ENCODE measurements around the gene SNED1. TPM values are rescaled to one million over a fixed set of nuclear protein-coding genes. Genes with fewer than 3 reads are reported as not detected.

Gene SNED1
- polyA plus RNA-seq, 1 donor from 2014 or later: 0.32 TPM

DNA sequence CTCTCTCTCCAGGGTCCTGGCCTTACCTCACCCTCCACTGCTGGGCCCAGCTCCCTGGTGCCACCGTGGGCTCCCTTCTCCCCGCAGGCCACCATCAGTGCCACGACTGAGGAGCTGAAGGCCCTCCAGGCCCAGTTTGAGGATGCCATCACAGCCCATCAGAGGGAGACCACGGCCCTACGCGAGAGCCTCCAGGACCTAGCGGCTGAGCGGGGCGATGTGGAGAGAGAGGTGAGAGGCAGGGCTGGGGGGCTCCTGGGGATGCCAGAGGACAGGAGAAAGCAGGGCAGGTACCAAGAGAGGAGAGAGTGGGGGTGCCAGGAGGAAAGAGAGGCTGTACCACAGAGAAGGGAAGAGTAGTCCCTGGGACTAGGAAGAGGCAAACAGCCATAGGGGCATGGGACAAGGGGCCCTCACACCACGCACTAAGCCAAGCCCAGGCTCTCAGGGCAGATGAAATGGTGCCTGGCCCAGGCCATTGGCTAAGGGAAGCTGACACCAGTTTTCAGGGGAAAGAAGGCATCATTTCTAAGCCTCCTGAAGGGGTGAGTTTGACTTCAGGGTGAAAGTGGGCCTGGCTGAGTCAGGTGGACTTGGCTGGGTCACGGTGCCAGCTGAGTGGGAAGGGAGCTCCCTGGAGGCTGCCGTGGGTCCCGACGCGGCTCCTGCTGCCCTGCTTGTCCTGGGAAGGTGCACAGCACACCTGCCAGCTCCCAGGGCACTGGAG, 39.0 kb upstream of the SNED1 start:
- Histone ChIP-seq H3K4me3 (ENCODE audit: low read length) (no peak overlapping the region), H2AFZ (ENCODE audit: low read depth, low read length) (no peak overlapping the region), H3K9ac (ENCODE audit: low read length) (no peak overlapping the region), H4K20me1 (ENCODE audit: insufficient read depth) (no peaks in the 10 kb centered on the region), H3K4me2 (ENCODE audit: low read length) (no peak overlapping the region), H3F3A (ENCODE audit: insufficient read depth, low read length, poor library complexity, severe bottlenecking) (no peaks in the 10 kb centered on the region), H3K9me3 (ENCODE audit: low read length) (no peaks in the 10 kb centered on the region), H3K79me2 (replicated peaks; ENCODE audit: insufficient read depth, low read length) (no peaks in the 10 kb centered on the region), H3K9me2 (ENCODE audit: insufficient read depth, low read length) (no peaks in the 10 kb centered on the region), H3K36me3 (ENCODE audit: insufficient read depth, low read length) (no peaks in the 10 kb centered on the region), H3K27ac (ENCODE audit: low read length) (no peak overlapping the region), H3K27me3 (ENCODE audit: insufficient read depth, low read depth, low read length) (no peaks in the 10 kb centered on the region)
- no peak for TF ChIP-seq POLR2AphosphoS5 (IDR thresholded peaks at IDR 0.05)
- TF ChIP-seq RAD21 (conservative IDR thresholded peaks at IDR 0.05): no peak
- no peak for TF ChIP-seq SMC3 (conservative IDR thresholded peaks at IDR 0.05; ENCODE audit: poor library complexity)
- TF ChIP-seq EP300 (conservative IDR thresholded peaks at IDR 0.05; ENCODE audit: poor library complexity, severe bottlenecking): no peak
- TF ChIP-seq, protein P1, sequence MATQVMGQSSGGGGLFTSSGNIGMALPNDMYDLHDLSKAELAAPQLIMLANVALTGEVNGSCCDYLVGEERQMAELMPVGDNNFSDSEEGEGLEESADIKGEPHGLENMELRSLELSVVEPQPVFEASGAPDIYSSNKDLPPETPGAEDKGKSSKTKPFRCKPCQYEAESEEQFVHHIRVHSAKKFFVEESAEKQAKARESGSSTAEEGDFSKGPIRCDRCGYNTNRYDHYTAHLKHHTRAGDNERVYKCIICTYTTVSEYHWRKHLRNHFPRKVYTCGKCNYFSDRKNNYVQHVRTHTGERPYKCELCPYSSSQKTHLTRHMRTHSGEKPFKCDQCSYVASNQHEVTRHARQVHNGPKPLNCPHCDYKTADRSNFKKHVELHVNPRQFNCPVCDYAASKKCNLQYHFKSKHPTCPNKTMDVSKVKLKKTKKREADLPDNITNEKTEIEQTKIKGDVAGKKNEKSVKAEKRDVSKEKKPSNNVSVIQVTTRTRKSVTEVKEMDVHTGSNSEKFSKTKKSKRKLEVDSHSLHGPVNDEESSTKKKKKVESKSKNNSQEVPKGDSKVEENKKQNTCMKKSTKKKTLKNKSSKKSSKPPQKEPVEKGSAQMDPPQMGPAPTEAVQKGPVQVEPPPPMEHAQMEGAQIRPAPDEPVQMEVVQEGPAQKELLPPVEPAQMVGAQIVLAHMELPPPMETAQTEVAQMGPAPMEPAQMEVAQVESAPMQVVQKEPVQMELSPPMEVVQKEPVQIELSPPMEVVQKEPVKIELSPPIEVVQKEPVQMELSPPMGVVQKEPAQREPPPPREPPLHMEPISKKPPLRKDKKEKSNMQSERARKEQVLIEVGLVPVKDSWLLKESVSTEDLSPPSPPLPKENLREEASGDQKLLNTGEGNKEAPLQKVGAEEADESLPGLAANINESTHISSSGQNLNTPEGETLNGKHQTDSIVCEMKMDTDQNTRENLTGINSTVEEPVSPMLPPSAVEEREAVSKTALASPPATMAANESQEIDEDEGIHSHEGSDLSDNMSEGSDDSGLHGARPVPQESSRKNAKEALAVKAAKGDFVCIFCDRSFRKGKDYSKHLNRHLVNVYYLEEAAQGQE (IDR thresholded peaks at IDR 0.05; ENCODE audit: borderline replicate concordance): no peak
- TF ChIP-seq, protein P2, sequence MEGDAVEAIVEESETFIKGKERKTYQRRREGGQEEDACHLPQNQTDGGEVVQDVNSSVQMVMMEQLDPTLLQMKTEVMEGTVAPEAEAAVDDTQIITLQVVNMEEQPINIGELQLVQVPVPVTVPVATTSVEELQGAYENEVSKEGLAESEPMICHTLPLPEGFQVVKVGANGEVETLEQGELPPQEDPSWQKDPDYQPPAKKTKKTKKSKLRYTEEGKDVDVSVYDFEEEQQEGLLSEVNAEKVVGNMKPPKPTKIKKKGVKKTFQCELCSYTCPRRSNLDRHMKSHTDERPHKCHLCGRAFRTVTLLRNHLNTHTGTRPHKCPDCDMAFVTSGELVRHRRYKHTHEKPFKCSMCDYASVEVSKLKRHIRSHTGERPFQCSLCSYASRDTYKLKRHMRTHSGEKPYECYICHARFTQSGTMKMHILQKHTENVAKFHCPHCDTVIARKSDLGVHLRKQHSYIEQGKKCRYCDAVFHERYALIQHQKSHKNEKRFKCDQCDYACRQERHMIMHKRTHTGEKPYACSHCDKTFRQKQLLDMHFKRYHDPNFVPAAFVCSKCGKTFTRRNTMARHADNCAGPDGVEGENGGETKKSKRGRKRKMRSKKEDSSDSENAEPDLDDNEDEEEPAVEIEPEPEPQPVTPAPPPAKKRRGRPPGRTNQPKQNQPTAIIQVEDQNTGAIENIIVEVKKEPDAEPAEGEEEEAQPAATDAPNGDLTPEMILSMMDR (IDR thresholded peaks at IDR 0.05; ENCODE audit: poor library complexity, severe bottlenecking): no peak
- no peak for TF ChIP-seq TAF1 (IDR thresholded peaks at IDR 0.05; ENCODE audit: low read depth)
- no peak for TF ChIP-seq EZH2 (IDR thresholded peaks at IDR 0.05; ENCODE audit: borderline replicate concordance, insufficient read depth, low read length, poor library complexity, severe bottlenecking)
- TF ChIP-seq MXI1 (conservative IDR thresholded peaks at IDR 0.05; ENCODE audit: poor library complexity, severe bottlenecking): no peak

DNA sequence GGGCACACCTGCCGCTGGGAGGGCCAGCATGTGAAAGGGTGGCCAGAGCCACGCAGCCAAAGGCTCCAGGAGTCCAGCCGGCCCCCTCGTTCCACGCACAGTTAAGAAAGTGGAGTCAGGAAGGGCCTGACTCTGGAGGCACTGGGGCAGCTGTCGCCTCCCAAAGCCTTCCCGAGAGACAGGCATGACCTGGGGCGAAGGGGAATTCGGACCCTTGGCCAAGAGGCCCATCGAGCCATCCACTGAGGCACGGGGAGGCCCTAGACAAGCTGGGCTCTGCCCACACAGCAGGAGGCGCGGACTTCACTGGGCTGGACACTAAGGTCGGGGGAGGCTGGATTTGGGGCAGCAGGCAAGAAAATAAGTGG, 38.5 kb upstream of the SNED1 start:
- H4K20me1 ChIP-seq (ENCODE audit: insufficient read depth): no peaks in the 10 kb centered on the region
- no peaks in the 10 kb centered on the region for H3K79me2 ChIP-seq (replicated peaks; ENCODE audit: insufficient read depth, low read length)
- no peaks in the 10 kb centered on the region for H3K27me3 ChIP-seq (ENCODE audit: insufficient read depth, low read depth, low read length)
- H3K36me3 ChIP-seq (ENCODE audit: insufficient read depth, low read length): no peaks in the 10 kb centered on the region
- no peak overlapping the region for H3K4me2 ChIP-seq (ENCODE audit: low read length)
- H3K4me3 ChIP-seq (ENCODE audit: low read length): no peak overlapping the region
- TF ChIP-seq TAF1 (IDR thresholded peaks at IDR 0.05; ENCODE audit: low read depth): no peak
- no peak for TF ChIP-seq EP300 (conservative IDR thresholded peaks at IDR 0.05; ENCODE audit: poor library complexity, severe bottlenecking)
- no peak for TF ChIP-seq EZH2 (IDR thresholded peaks at IDR 0.05; ENCODE audit: borderline replicate concordance, insufficient read depth, low read length, poor library complexity, severe bottlenecking)
- no peak for TF ChIP-seq SMC3 (conservative IDR thresholded peaks at IDR 0.05; ENCODE audit: poor library complexity)
- TF ChIP-seq, protein P2 (IDR thresholded peaks at IDR 0.05; ENCODE audit: poor library complexity, severe bottlenecking): no peak
- no peak for TF ChIP-seq RAD21 (conservative IDR thresholded peaks at IDR 0.05)
- TF ChIP-seq, protein P1 (IDR thresholded peaks at IDR 0.05; ENCODE audit: borderline replicate concordance): no peak
- no peak for TF ChIP-seq POLR2AphosphoS5 (IDR thresholded peaks at IDR 0.05)
- TF ChIP-seq MXI1 (conservative IDR thresholded peaks at IDR 0.05; ENCODE audit: poor library complexity, severe bottlenecking): no peak
- no peak overlapping the region for H3K9ac ChIP-seq (ENCODE audit: low read length)
- no peaks in the 10 kb centered on the region for H3F3A ChIP-seq (ENCODE audit: insufficient read depth, low read length, poor library complexity, severe bottlenecking)
- no peaks in the 10 kb centered on the region for H3K9me3 ChIP-seq (ENCODE audit: low read length)
- H2AFZ ChIP-seq (ENCODE audit: low read depth, low read length): no peak overlapping the region
- no peak overlapping the region for H3K27ac ChIP-seq (ENCODE audit: low read length)
- no peaks in the 10 kb centered on the region for H3K9me2 ChIP-seq (ENCODE audit: insufficient read depth, low read length)

Measured in neural cell (in vitro differentiated cells).